ENCODE data around the gene DCST2. TPM values are rescaled to one million over a fixed set of nuclear protein-coding genes. Genes with fewer than 3 reads are reported as not detected.

Gene DCST2
- polyA plus RNA-seq, 1 of the 3 experiments (the other 2 are of a cell fraction): 0.76 TPM

DNA sequence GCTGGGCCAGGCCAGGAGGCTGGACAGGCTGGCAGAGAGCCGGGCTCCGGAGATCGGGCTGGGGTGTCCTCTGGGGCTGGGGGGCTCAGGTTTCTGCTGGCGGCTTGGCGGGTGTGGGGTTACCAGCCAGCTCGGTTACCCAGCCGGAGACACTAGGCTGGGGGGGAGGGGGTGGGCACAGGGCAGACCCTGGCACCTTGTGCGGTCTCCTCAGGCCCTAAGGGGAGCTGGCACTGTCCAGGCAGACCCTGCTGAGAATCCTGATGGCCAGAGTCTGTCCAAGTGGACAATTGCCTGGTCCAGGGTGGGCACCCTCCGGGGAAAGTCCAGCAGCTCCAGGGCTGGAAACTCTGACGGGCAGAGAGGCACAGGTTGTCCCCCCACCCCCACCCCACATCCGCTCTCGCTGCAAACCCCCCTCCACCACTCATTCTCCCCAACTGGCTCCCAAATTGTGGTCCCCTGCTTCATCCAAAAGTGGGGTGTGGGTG, 24.3 kb downstream of the DCST2 start:
- Histone ChIP-seq H3K4me2 (no peak overlapping the region), H3K9me2 (no peaks in the 10 kb centered on the region), H2AFZ (ENCODE audit: low read depth) (no peak overlapping the region), H3K9me3 (no peaks in the 10 kb centered on the region), H3K9ac (no peak overlapping the region), H4K20me1 (ENCODE audit: insufficient read depth) (peaks cover 3% of the 10 kb centered on the region; the same call in 1 of the 2 replicates), H3K27ac (ENCODE audit: low read depth in 2 of 2, low read length in 1 of 2) (no peak overlapping the region), H3K4me1 (ENCODE audit: control insufficient read depth in 1 of 2, insufficient read depth in 2 of 2, low read depth in 1 of 2, low read length in 1 of 2) (peaks cover 7 to 25% of the 10 kb centered on the region in 2 experiments), H3K27me3 (ENCODE audit: insufficient read depth) (no peaks in the 10 kb centered on the region), H3K79me2 (ENCODE audit: insufficient read depth) (peaks cover 17% of the 10 kb centered on the region), H3K4me3 (ENCODE audit: low read depth in 2 of 2, low read length in 1 of 2) (no peak overlapping the region), H3F3A (replicated peaks; ENCODE audit: insufficient read depth) (peaks cover 4% of the 10 kb centered on the region), H3K36me3 (replicated peaks in 1 of 2; ENCODE audit: control insufficient read depth in 1 of 2, insufficient read depth in 2 of 2, low read length in 1 of 2) (peaks cover 0 to 8% of the 10 kb centered on the region in 2 experiments)
- WGBS (ENCODE audit: low lambda C conversion rate): 97% methylated on average over 12 of the region's 12 CpGs
- POLR2A ChIA-PET: no interaction called here
- CTCF ChIA-PET: interaction anchor here (1.1 to 4.4 kb wide), 4 partner anchors 7 to 43 kb away, joined by 4 to 37 read pairs (median 6); no protein-coding TSS in a partner anchor
- no peak for DNase-seq
- TF ChIP-seq TEAD4 (IDR thresholded peaks at IDR 0.05; ENCODE audit: borderline replicate concordance, insufficient read depth): no peak
- TF ChIP-seq JUND (IDR thresholded peaks at IDR 0.05): no peak
- TF ChIP-seq RAD21 (IDR thresholded peaks at IDR 0.05; ENCODE audit: low read length): no peak
- no peak for TF ChIP-seq RXRA (IDR thresholded peaks at IDR 0.05; ENCODE audit: borderline replicate concordance, low read depth)
- TF ChIP-seq RCOR1 (IDR thresholded peaks at IDR 0.05; ENCODE audit: low read length): no peak
- TF ChIP-seq, protein P1, sequence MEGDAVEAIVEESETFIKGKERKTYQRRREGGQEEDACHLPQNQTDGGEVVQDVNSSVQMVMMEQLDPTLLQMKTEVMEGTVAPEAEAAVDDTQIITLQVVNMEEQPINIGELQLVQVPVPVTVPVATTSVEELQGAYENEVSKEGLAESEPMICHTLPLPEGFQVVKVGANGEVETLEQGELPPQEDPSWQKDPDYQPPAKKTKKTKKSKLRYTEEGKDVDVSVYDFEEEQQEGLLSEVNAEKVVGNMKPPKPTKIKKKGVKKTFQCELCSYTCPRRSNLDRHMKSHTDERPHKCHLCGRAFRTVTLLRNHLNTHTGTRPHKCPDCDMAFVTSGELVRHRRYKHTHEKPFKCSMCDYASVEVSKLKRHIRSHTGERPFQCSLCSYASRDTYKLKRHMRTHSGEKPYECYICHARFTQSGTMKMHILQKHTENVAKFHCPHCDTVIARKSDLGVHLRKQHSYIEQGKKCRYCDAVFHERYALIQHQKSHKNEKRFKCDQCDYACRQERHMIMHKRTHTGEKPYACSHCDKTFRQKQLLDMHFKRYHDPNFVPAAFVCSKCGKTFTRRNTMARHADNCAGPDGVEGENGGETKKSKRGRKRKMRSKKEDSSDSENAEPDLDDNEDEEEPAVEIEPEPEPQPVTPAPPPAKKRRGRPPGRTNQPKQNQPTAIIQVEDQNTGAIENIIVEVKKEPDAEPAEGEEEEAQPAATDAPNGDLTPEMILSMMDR (IDR thresholded peaks at IDR 0.05): no peak
- TF ChIP-seq, protein P2, sequence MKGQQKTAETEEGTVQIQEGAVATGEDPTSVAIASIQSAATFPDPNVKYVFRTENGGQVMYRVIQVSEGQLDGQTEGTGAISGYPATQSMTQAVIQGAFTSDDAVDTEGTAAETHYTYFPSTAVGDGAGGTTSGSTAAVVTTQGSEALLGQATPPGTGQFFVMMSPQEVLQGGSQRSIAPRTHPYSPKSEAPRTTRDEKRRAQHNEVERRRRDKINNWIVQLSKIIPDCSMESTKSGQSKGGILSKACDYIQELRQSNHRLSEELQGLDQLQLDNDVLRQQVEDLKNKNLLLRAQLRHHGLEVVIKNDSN (IDR thresholded peaks at IDR 0.05; ENCODE audit: borderline replicate concordance, low read depth): no peak
- TF ChIP-seq FOXM1 (IDR thresholded peaks at IDR 0.05; ENCODE audit: low read depth): no peak
- no peak for TF ChIP-seq EZH2phosphoT487 (IDR thresholded peaks at IDR 0.05; ENCODE audit: borderline replicate concordance, low read depth)
- TF ChIP-seq, protein P3, sequence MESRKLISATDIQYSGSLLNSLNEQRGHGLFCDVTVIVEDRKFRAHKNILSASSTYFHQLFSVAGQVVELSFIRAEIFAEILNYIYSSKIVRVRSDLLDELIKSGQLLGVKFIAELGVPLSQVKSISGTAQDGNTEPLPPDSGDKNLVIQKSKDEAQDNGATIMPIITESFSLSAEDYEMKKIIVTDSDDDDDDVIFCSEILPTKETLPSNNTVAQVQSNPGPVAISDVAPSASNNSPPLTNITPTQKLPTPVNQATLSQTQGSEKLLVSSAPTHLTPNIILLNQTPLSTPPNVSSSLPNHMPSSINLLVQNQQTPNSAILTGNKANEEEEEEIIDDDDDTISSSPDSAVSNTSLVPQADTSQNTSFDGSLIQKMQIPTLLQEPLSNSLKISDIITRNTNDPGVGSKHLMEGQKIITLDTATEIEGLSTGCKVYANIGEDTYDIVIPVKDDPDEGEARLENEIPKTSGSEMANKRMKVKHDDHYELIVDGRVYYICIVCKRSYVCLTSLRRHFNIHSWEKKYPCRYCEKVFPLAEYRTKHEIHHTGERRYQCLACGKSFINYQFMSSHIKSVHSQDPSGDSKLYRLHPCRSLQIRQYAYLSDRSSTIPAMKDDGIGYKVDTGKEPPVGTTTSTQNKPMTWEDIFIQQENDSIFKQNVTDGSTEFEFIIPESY (IDR thresholded peaks at IDR 0.05; ENCODE audit: borderline replicate concordance, low read depth): no peak
- no peak for TF ChIP-seq EP300 (IDR thresholded peaks at IDR 0.05; ENCODE audit: borderline replicate concordance in 1 of 2, low read depth in 1 of 2, low read length in 1 of 2)
- TF ChIP-seq, protein P4, sequence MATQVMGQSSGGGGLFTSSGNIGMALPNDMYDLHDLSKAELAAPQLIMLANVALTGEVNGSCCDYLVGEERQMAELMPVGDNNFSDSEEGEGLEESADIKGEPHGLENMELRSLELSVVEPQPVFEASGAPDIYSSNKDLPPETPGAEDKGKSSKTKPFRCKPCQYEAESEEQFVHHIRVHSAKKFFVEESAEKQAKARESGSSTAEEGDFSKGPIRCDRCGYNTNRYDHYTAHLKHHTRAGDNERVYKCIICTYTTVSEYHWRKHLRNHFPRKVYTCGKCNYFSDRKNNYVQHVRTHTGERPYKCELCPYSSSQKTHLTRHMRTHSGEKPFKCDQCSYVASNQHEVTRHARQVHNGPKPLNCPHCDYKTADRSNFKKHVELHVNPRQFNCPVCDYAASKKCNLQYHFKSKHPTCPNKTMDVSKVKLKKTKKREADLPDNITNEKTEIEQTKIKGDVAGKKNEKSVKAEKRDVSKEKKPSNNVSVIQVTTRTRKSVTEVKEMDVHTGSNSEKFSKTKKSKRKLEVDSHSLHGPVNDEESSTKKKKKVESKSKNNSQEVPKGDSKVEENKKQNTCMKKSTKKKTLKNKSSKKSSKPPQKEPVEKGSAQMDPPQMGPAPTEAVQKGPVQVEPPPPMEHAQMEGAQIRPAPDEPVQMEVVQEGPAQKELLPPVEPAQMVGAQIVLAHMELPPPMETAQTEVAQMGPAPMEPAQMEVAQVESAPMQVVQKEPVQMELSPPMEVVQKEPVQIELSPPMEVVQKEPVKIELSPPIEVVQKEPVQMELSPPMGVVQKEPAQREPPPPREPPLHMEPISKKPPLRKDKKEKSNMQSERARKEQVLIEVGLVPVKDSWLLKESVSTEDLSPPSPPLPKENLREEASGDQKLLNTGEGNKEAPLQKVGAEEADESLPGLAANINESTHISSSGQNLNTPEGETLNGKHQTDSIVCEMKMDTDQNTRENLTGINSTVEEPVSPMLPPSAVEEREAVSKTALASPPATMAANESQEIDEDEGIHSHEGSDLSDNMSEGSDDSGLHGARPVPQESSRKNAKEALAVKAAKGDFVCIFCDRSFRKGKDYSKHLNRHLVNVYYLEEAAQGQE (IDR thresholded peaks at IDR 0.05; ENCODE audit: low read depth, low read length): no peak
- no peak for TF ChIP-seq YY1 (IDR thresholded peaks at IDR 0.05; ENCODE audit: low read depth)
- no peak for TF ChIP-seq RFX5 (IDR thresholded peaks at IDR 0.05; ENCODE audit: low read length)
- no peak for TF ChIP-seq TCF12 (IDR thresholded peaks at IDR 0.05)
- no peak for TF ChIP-seq MXI1 (IDR thresholded peaks at IDR 0.05; ENCODE audit: low read depth, low read length)
